Measurements from ENCODE around the gene AMOTL2.

DNA sequence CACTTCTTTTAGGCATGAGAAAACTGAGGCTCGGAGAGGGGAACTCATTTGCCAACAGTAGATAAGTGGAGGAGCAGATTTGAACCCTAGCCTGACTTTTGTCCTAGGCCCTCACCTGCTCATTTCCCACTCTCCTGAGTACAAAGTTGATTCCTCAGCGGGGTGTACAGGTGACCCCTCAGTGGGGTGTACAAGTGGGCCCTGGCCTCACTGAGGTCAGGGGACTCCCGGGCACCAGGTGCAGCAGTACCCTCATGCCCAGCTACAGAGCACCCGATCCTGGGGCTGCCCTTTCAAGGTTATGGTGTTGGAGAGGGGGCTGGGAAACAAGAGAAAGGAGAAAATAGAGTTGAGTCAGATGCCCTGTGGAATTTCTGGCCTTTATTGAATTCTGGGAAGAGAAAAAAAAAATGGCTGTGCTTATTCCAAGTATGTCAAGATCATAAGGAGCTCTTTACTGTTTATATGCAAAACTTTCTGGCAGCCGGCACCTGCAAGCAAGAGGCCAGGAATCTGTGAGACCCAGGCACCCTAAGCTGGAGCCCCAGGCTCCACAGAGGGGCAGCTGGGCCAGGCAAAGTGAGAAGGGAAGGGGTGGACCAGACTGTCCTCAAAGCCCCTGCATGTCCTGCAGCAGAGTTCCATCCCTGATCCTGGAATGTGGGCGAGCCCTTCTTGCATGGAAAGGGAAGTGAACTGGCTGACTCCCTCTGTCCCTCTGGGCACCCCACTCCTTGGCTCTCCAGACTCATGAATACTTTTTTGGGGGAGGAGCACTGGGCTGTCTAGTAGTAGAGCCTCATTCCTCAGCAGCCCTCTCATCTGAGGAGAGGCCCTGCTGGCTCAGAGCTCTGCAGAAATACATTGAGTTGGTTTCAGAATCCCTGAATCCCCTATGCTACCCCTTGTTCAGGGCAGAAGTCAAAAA lies 43.1 kb downstream of the AMOTL2 start:
- no peak for TF ChIP-seq CTCF (IDR thresholded peaks at IDR 0.05)
- TF ChIP-seq POLR2A (IDR thresholded peaks at IDR 0.05; ENCODE audit: low read length), result no peak
- no peak for TF ChIP-seq PBX3 (IDR thresholded peaks at IDR 0.05)
- no peak for TF ChIP-seq MYC (IDR thresholded peaks at IDR 0.05; ENCODE audit: borderline replicate concordance, low read length)
- no peak for TF ChIP-seq CEBPB (IDR thresholded peaks at IDR 0.05)
- TF ChIP-seq ESRRA (IDR thresholded peaks at IDR 0.05; ENCODE audit: borderline replicate concordance, low read length), result no peak
- no peak for TF ChIP-seq REST (IDR thresholded peaks at IDR 0.05)
- no peak for TF ChIP-seq RAD21 (conservative IDR thresholded peaks at IDR 0.05 in 1 of 2, IDR thresholded peaks at IDR 0.05 in 1 of 2)
- no peak; the same call in 1 of the 2 replicates for TF ChIP-seq MAX (IDR thresholded peaks at IDR 0.05)
- no peak for TF ChIP-seq MAZ (IDR thresholded peaks at IDR 0.05; ENCODE audit: borderline replicate concordance, low read depth, low read length)
